NCI-H82 treated with DMSO at 0.1 percent for 48 hours (cell line): ENCODE results near the gene TBC1D17.

Experiments
- DNase-seq: peaks from one replicate; lab custom pipeline; 2025; ENCODE audit not compliant: unreplicated experiment; lab: John Stamatoyannopoulos, UW

The TBC1D17 gene

GRCh38 chr19:49860336-49861102, 17.0 kb upstream of the TBC1D17 start:
- no peak for DNase-seq

GRCh38 chr19:49861107-49861506, 16.4 kb upstream of the TBC1D17 start:
- DNase-seq: no peak

- DNase-seq: no peak
These were observed 15.7 kb upstream of the TBC1D17 start for GRCh38 chr19:49861541-49862378.

- DNase-seq: no peak
These were observed 14.9 kb upstream of the TBC1D17 start for GRCh38 chr19:49862391-49863253.

- no peak for DNase-seq
These were observed 14.1 kb upstream of the TBC1D17 start for GRCh38 chr19:49863254-49863934.

GRCh38 chr19:49863935-49864320, 13.6 kb upstream of the TBC1D17 start:
- DNase-seq: no peak

GRCh38 chr19:49864890-49865289, 12.6 kb upstream of the TBC1D17 start:
- DNase-seq: no peak

- peak; percentile 84 for DNase-seq
These were observed 10.3 kb upstream of the TBC1D17 start, which contains the start of gene PNKP for GRCh38 chr19:49866933-49867782. TSS of gene PNKP (minus strand) at chr19:49867576. CDS start at chr19:49867204, 372 bp downstream.

GRCh38 chr19:49869009-49869483, 8.5 kb upstream of the TBC1D17 start:
- DNase-seq: no peak

- DNase-seq: peak; percentile 100
These were observed 7.8 kb upstream of the TBC1D17 start for GRCh38 chr19:49869484-49870308.

- DNase-seq: no peak
These were observed 7.1 kb upstream of the TBC1D17 start for GRCh38 chr19:49870309-49870901.

GRCh38 chr19:49871349-49871985, 6.0 kb upstream of the TBC1D17 start:
- DNase-seq: no peak

- no peak for DNase-seq
These were observed 5.0 kb upstream of the TBC1D17 start for GRCh38 chr19:49872245-49873128.

GRCh38 chr19:49873129-49873521, 4.4 kb upstream of the TBC1D17 start:
- DNase-seq: no peak

GRCh38 chr19:49873834-49874233, 3.7 kb upstream of the TBC1D17 start:
- DNase-seq: no peak

GRCh38 chr19:49874503-49875157, 2.9 kb upstream of the TBC1D17 start:
- no peak for DNase-seq
